H9 (cell line): ENCODE measurements around the gene CASQ1. TPM values are rescaled to one million over a fixed set of nuclear protein-coding genes. Genes with fewer than 3 reads are reported as not detected.

Source experiments
- DNase-seq: peaks from one replicate; pipeline ENCODE4 v3.0.0-alpha.2; 2017
- H2AFZ ChIP-seq: one replicate; pipeline ENCODE4 v1.6.1; 2013; ENCODE audit warnings: mild to moderate bottlenecking, low read length, control low read depth, moderate library complexity
- H2AK5ac ChIP-seq: 2 replicates; pipeline ENCODE4 v1.6.1; 2013; ENCODE audit warnings: low read length, control low read depth, mixed read lengths; ENCODE audit not compliant: insufficient read length
- H2BK120ac ChIP-seq: one replicate; pipeline ENCODE4 v1.6.1; 2013; ENCODE audit warnings: low read depth, mild to moderate bottlenecking, low read length, control low read depth, inconsistent platforms; ENCODE audit not compliant: poor library complexity, severe bottlenecking
- H2BK12ac ChIP-seq: 2 replicates; pipeline ENCODE4 v1.6.1; 2013; ENCODE audit warnings: low read length, control low read depth, mixed read lengths, low read depth; ENCODE audit not compliant: insufficient read length
- H2BK15ac ChIP-seq: 2 replicates; pipeline ENCODE4 v1.6.1; 2013; ENCODE audit warnings: low read depth, low read length, control low read depth
- H2BK20ac ChIP-seq: one replicate; pipeline ENCODE4 v1.6.1; 2013; ENCODE audit warnings: low read depth, mild to moderate bottlenecking, low read length, control low read depth, inconsistent platforms; ENCODE audit not compliant: poor library complexity, severe bottlenecking
- H2BK5ac ChIP-seq: 2 replicates; pipeline ENCODE4 v1.6.1; 2013; ENCODE audit warnings: low read length, control low read depth, mixed read lengths; ENCODE audit not compliant: insufficient read length
- H3K14ac ChIP-seq: 2 replicates; pipeline ENCODE4 v1.6.1; 2013; ENCODE audit warnings: low read length, control low read depth; ENCODE audit not compliant: insufficient read depth
- H3K18ac ChIP-seq: 2 replicates; pipeline ENCODE4 v1.6.1; 2013; ENCODE audit warnings: low read depth, mild to moderate bottlenecking, mixed read lengths, low read length, control low read depth; ENCODE audit not compliant: insufficient read length
- H3K23ac ChIP-seq: 2 replicates; pipeline ENCODE4 v1.6.1; 2013; ENCODE audit warnings: low read length, control low read depth, mixed read lengths, low read depth; ENCODE audit not compliant: insufficient read length
- H3K23me2 ChIP-seq: 2 replicates; pipeline ENCODE4 v1.6.1; 2013; ENCODE audit warnings: low read depth, mild to moderate bottlenecking, mixed read lengths, low read length, control low read depth; ENCODE audit not compliant: insufficient read length, poor library complexity, severe bottlenecking
- H3K27ac ChIP-seq: 2 replicates; pipeline ENCODE4 v1.5.1; 2013; ENCODE audit warnings: low read length, control low read depth, mixed read lengths, low read depth; ENCODE audit not compliant: insufficient read length
- H3K27me3 ChIP-seq: 2 replicates; pipeline ENCODE4 v1.6.1; 2013; ENCODE audit warnings: low read length, control low read depth, inconsistent platforms; ENCODE audit not compliant: insufficient read depth
- H3K4ac ChIP-seq: 2 replicates; pipeline ENCODE4 v1.6.1; 2013; ENCODE audit warnings: low read depth, mild to moderate bottlenecking, control low read depth, inconsistent platforms, low read length, moderate library complexity
- H3K4me1 ChIP-seq: 2 replicates; pipeline ENCODE4 v1.6.1; 2013; ENCODE audit warnings: low read length, control low read depth, inconsistent platforms; ENCODE audit not compliant: insufficient read depth
- H3K4me2 ChIP-seq: 2 replicates; pipeline ENCODE4 v1.6.1; 2013; ENCODE audit warnings: low read length, control low read depth, mixed read lengths; ENCODE audit not compliant: insufficient read length, insufficient read depth
- H3K56ac ChIP-seq: 2 replicates; pipeline ENCODE4 v1.6.1; 2013; ENCODE audit warnings: low read depth, mild to moderate bottlenecking, mixed read lengths, low read length, control low read depth; ENCODE audit not compliant: insufficient read length
- H3K79me1 ChIP-seq: 2 replicates; pipeline ENCODE4 v1.6.1; 2013; ENCODE audit warnings: low read depth, mild to moderate bottlenecking, moderate library complexity, low read length, control low read depth, inconsistent platforms; ENCODE audit not compliant: insufficient read depth, poor library complexity, severe bottlenecking
- H3K79me2 ChIP-seq: 2 replicates; pipeline ENCODE4 v1.6.1; 2013; ENCODE audit warnings: low read length, control low read depth, inconsistent platforms; ENCODE audit not compliant: insufficient read depth
- H3K9ac ChIP-seq: 2 replicates; pipeline ENCODE4 v1.6.1; 2013; ENCODE audit warnings: low read length, control low read depth, mixed read lengths; ENCODE audit not compliant: insufficient read length; ENCODE audit errors: extremely low read depth
- H3K9me3 ChIP-seq: one replicate; pipeline ENCODE4 v1.6.1; 2013; ENCODE audit warnings: low read depth, low read length, inconsistent platforms; ENCODE audit not compliant: control insufficient read depth
- H3T11ph ChIP-seq: one replicate; pipeline ENCODE4 v1.6.1; 2013; ENCODE audit warnings: mild to moderate bottlenecking, low read length, control low read depth, inconsistent platforms
- H4K20me1 ChIP-seq: one replicate; pipeline ENCODE4 v1.6.1; 2013; ENCODE audit not compliant: control insufficient read depth, insufficient read length, insufficient read depth
- H4K5ac ChIP-seq: 2 replicates; pipeline ENCODE4 v1.6.1; 2013; ENCODE audit warnings: low read depth, mild to moderate bottlenecking, mixed read lengths, low read length, control low read depth; ENCODE audit not compliant: insufficient read length
- H4K8ac ChIP-seq: replicated peaks from 2 replicates; pipeline ENCODE4 v1.6.1; 2013; ENCODE audit warnings: low read length, control low read depth, mixed read lengths, low read depth; ENCODE audit not compliant: insufficient read length
- H4K91ac ChIP-seq: 2 replicates; pipeline ENCODE4 v1.6.1; 2013; ENCODE audit warnings: low read depth, mild to moderate bottlenecking, moderate library complexity, mixed read lengths, low read length, control low read depth; ENCODE audit not compliant: insufficient read length
- H3K27ac Mint-ChIP-seq, 3 experiments: 2 replicates in 2 of 3; 3 replicates in 1 of 3; pipeline ENCODE4 v1.8.0; 2020 to 2021; ENCODE audit warnings: mixed read lengths in 3 of 3, mild to moderate bottlenecking in 1 of 3, moderate library complexity in 1 of 3
- H3K27me3 Mint-ChIP-seq: 2 replicates; pipeline ENCODE4 v1.8.0; 2021; ENCODE audit warnings: low read depth, mild to moderate bottlenecking, moderate library complexity, mixed read lengths
- H3K36me3 Mint-ChIP-seq, 3 experiments: 2 replicates in 2 of 3; 3 replicates in 1 of 3; pipeline ENCODE4 v1.8.0; 2020 to 2021; ENCODE audit warnings: low read depth in 3 of 3, mixed read lengths in 3 of 3; ENCODE audit not compliant: insufficient read depth in 1 of 3
- H3K4me1 Mint-ChIP-seq, 2 experiments: 2 replicates each; pipeline ENCODE4 v1.8.0; 2020; ENCODE audit warnings: mixed read lengths in 2 of 2
- H3K4me3 Mint-ChIP-seq, 2 experiments: 2 replicates in 1 of 2; 3 replicates in 1 of 2; pipeline ENCODE4 v1.8.0; 2020 to 2021; ENCODE audit warnings: mild to moderate bottlenecking in 2 of 2, mixed read lengths in 2 of 2, moderate library complexity in 1 of 2
- H3K9me3 Mint-ChIP-seq, 2 experiments: 2 replicates in 1 of 2; 3 replicates in 1 of 2; pipeline ENCODE4 v1.8.0; 2020; ENCODE audit warnings: mild to moderate bottlenecking in 2 of 2, mixed read lengths in 2 of 2, moderate library complexity in 1 of 2
- CTCF ChIP-seq: fragments of 200-600 bp; sonication (generic); conservative IDR thresholded peaks from 3 replicates; pipeline ENCODE4 v1.8.0; 2021; ENCODE audit warnings: antibody characterized with exemption, mild to moderate bottlenecking
- total RNA-seq: library from RNA; stranded (reverse); gene quantifications from 2 replicates; pipeline ENCODE4 v1.2.1, GENCODE V29; 2021

CASQ1 gene
- total RNA-seq, 1 experiment from 2014 or later, result 0.55 TPM

DNA sequence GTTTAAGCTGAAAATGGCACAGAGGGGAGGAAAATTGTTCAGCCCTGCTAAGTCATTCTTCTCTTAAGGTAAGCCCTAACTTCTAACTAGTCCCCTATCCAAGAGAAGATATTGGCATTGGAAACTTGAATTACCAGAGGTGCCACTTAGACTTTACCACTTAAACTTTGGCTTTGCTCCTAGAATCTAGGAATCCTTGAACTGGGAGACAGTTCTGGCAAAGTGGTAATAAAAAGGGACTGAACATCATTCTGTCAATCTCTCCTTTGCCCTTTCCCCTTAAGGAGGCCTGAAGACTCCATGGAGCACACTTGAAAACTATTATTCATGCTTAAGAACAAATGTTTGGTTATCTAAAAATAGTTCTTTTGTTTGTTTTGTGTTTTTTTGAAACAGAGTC is 30.5 kb upstream of the CASQ1 start:
- no peaks in the 10 kb centered on the region for H3K79me1 ChIP-seq
- no peak overlapping the region for H3K27ac ChIP-seq
- H2BK15ac ChIP-seq, result no peak overlapping the region
- H3K23ac ChIP-seq, result no peak overlapping the region
- H3K14ac ChIP-seq, result no peak overlapping the region
- DNase-seq, result no peak
- H3K4me1 ChIP-seq, result peaks cover 2% of the 10 kb centered on the region; the same call in 1 of the 2 replicates
- H3K4me1 Mint-ChIP-seq, result peaks cover 0 to 12% of the 10 kb centered on the region in 2 experiments; a peak in 3 of 4 replicates
- H3K79me2 ChIP-seq, result no peaks in the 10 kb centered on the region
- no peak overlapping the region for H2AFZ ChIP-seq
- no peak overlapping the region for H3K27ac Mint-ChIP-seq
- H2BK20ac ChIP-seq, result no peak overlapping the region
- H4K5ac ChIP-seq, result no peak overlapping the region
- H3K4me2 ChIP-seq, result no peak overlapping the region
- no peaks in the 10 kb centered on the region for H3K36me3 Mint-ChIP-seq
- no peaks in the 10 kb centered on the region for H3K9me3 Mint-ChIP-seq
- H4K91ac ChIP-seq, result no peak overlapping the region
- H3K9me3 ChIP-seq, result no peaks in the 10 kb centered on the region
- H2BK5ac ChIP-seq, result no peak overlapping the region
- H3K4me3 Mint-ChIP-seq, result no peak overlapping the region
- no peak overlapping the region for H3K4ac ChIP-seq
- no peak overlapping the region for H4K8ac ChIP-seq
- H4K20me1 ChIP-seq, result no peaks in the 10 kb centered on the region
- H3K9ac ChIP-seq, result no peak overlapping the region
- no peak overlapping the region for H3K56ac ChIP-seq
- no peak overlapping the region for H3K18ac ChIP-seq
- no peak for TF ChIP-seq CTCF
- H2BK12ac ChIP-seq, result no peak overlapping the region
- H3K23me2 ChIP-seq, result no peaks in the 10 kb centered on the region
- no peak overlapping the region for H2AK5ac ChIP-seq
- H3K27me3 ChIP-seq, result no peaks in the 10 kb centered on the region
- H3T11ph ChIP-seq, result no peak overlapping the region
- no peak overlapping the region for H2BK120ac ChIP-seq
- peaks cover 5% of the 10 kb centered on the region for H3K27me3 Mint-ChIP-seq
